ENCODE measurements around the gene SLX4IP.

The SLX4IP gene

GRCh38 chr20:10603971-10604864, 169.1 kb downstream of the SLX4IP start:
- DNase-seq (ENCODE audit: low read depth) = peak; percentile 94

GRCh38 chr20:10604865-10605440, 169.8 kb downstream of the SLX4IP start:
- TF ChIP-seq CTCF (IDR thresholded peaks at IDR 0.05; ENCODE audit: low read length, missing control alignments) = no peak
- no peak for DNase-seq (ENCODE audit: low read depth)
- H3K4me3 ChIP-seq (replicated peaks; ENCODE audit: low read depth, low read length) = no peak overlapping the region

More at GRCh38 chr20:10603971-10604864, 169.1 kb downstream of the SLX4IP start:
- TF ChIP-seq CTCF (IDR thresholded peaks at IDR 0.05; ENCODE audit: low read length, missing control alignments) = no peak
- H3K4me3 ChIP-seq (replicated peaks; ENCODE audit: low read depth, low read length) = no peak overlapping the region

GRCh38 chr20:10605547-10606195, 170.6 kb downstream of the SLX4IP start:
- no peak for DNase-seq (ENCODE audit: low read depth)
- TF ChIP-seq CTCF (IDR thresholded peaks at IDR 0.05; ENCODE audit: low read length, missing control alignments) = no peak
- no peak overlapping the region for H3K4me3 ChIP-seq (replicated peaks; ENCODE audit: low read depth, low read length)

- TF ChIP-seq CTCF (IDR thresholded peaks at IDR 0.05; ENCODE audit: low read length, missing control alignments) = no peak
- H3K4me3 ChIP-seq (replicated peaks; ENCODE audit: low read depth, low read length) = no peak overlapping the region
- peak; percentile 90 for DNase-seq (ENCODE audit: low read depth)
Observed at GRCh38 chr20:10609276-10609675, 174.2 kb downstream of the SLX4IP start.

- DNase-seq (ENCODE audit: low read depth) = peak; percentile 61
- H3K4me3 ChIP-seq (replicated peaks; ENCODE audit: low read depth, low read length) = no peak overlapping the region
- TF ChIP-seq CTCF (IDR thresholded peaks at IDR 0.05; ENCODE audit: low read length, missing control alignments) = no peak
Observed at GRCh38 chr20:10609770-10610169, 174.7 kb downstream of the SLX4IP start.

- no peak overlapping the region for H3K4me3 ChIP-seq (replicated peaks; ENCODE audit: low read depth, low read length)
- no peak for TF ChIP-seq CTCF (IDR thresholded peaks at IDR 0.05; ENCODE audit: low read length, missing control alignments)
- peak; percentile 52 for DNase-seq (ENCODE audit: low read depth)
Observed at GRCh38 chr20:10610251-10610650, 175.1 kb downstream of the SLX4IP start.

Data from fibroblast of pulmonary artery (primary cell).